Progenitor cell of endocrine pancreas (in vitro differentiated cells): ENCODE results near the gene ASXL1. TPM values are rescaled to one million over a fixed set of nuclear protein-coding genes. Genes with fewer than 3 reads are reported as not detected.

ENCODE experiments used
- DNase-seq: peaks from one replicate; pipeline ENCODE4 v3.0.0; 2021; ENCODE audit warnings: low spot score; ENCODE audit not compliant: unreplicated experiment
- H3K27ac Mint-ChIP-seq: 2 replicates; pipeline ENCODE4 v1.8.0; 2021; ENCODE audit warnings: mild to moderate bottlenecking, moderate library complexity, mixed read lengths
- H3K27me3 Mint-ChIP-seq: 2 replicates; pipeline ENCODE4 v1.8.0; 2021; ENCODE audit warnings: mixed read lengths
- H3K36me3 Mint-ChIP-seq: 2 replicates; pipeline ENCODE4 v1.8.0; 2022; ENCODE audit warnings: mixed read lengths; ENCODE audit not compliant: insufficient read depth
- H3K4me1 Mint-ChIP-seq: 2 replicates; pipeline ENCODE4 v1.8.0; 2021; ENCODE audit warnings: low read depth, mixed read lengths
- H3K4me3 Mint-ChIP-seq: 2 replicates; pipeline ENCODE4 v1.8.0; 2021; ENCODE audit warnings: low read depth, mild to moderate bottlenecking, moderate library complexity, mixed read lengths
- H3K9me3 Mint-ChIP-seq: 2 replicates; pipeline ENCODE4 v1.8.0; 2021; ENCODE audit warnings: low read depth, mixed read lengths
- total RNA-seq: library from RNA; stranded (reverse); gene quantifications from 2 replicates; pipeline ENCODE4 v1.2.1, GENCODE V29; 2021
- TF ChIP-seq, protein P1 (sequence below): fragments of 200-600 bp; sonication (generic); IDR thresholded peaks from one replicate; pipeline ENCODE4 v1.5.0; 2021; ENCODE audit warnings: antibody characterized with exemption, mild to moderate bottlenecking; ENCODE audit not compliant: unreplicated experiment

The ASXL1 gene
- total RNA-seq, 1 donor from 2014 or later = 201 TPM

DNA sequence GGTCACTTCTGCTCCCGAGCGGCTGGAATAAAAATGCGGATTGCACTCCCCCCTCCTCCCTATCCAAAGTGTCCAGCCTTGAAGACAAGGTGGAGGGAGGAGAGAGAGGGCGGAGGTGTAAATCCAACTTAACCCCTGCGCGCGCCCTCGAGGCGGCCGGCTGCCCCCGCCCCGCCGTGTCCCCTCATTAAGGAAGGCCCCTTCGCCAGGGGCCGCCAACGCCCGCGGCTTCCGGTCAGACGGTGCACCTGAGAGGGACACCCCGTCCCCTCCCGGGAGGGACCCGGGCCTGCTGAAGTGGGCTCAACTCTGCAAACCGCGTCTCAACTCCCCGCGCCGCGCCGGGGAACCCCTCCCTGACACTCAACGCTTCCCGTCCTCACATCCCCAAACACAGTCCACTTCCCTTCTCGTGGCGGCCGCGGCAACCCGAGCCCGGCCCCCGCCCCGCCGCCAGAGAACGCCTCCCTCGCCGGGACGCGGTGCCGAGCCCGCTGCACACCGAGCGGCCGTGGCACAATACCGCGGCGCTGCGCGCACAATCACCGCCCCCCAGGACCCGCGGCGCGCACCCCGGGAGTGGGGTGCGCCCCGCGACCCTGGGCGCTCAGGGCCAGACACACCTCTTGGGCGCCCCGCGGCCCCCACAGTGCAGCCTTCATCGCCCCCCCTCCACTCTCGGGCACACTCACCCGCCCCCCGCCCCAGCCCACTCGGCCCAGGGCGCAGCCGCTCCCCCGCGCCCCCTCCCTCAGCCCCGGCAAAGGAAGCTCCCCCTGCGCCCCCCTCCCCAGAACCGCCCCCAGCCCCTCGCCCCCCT is 124.5 kb downstream of the ASXL1 start:
- Mint-ChIP-seq H3K27me3 (peaks cover 2% of the 10 kb centered on the region), H3K4me1 (peaks cover 54% of the 10 kb centered on the region), H3K9me3 (no peaks in the 10 kb centered on the region), H3K27ac (peak overlapping the region; percentile 95), H3K36me3 (peaks cover 1% of the 10 kb centered on the region), H3K4me3 (peak overlapping the region; percentile 93)
- TF ChIP-seq, protein P1, sequence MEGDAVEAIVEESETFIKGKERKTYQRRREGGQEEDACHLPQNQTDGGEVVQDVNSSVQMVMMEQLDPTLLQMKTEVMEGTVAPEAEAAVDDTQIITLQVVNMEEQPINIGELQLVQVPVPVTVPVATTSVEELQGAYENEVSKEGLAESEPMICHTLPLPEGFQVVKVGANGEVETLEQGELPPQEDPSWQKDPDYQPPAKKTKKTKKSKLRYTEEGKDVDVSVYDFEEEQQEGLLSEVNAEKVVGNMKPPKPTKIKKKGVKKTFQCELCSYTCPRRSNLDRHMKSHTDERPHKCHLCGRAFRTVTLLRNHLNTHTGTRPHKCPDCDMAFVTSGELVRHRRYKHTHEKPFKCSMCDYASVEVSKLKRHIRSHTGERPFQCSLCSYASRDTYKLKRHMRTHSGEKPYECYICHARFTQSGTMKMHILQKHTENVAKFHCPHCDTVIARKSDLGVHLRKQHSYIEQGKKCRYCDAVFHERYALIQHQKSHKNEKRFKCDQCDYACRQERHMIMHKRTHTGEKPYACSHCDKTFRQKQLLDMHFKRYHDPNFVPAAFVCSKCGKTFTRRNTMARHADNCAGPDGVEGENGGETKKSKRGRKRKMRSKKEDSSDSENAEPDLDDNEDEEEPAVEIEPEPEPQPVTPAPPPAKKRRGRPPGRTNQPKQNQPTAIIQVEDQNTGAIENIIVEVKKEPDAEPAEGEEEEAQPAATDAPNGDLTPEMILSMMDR = no peak
- peak; percentile 48 for DNase-seq

DNA sequence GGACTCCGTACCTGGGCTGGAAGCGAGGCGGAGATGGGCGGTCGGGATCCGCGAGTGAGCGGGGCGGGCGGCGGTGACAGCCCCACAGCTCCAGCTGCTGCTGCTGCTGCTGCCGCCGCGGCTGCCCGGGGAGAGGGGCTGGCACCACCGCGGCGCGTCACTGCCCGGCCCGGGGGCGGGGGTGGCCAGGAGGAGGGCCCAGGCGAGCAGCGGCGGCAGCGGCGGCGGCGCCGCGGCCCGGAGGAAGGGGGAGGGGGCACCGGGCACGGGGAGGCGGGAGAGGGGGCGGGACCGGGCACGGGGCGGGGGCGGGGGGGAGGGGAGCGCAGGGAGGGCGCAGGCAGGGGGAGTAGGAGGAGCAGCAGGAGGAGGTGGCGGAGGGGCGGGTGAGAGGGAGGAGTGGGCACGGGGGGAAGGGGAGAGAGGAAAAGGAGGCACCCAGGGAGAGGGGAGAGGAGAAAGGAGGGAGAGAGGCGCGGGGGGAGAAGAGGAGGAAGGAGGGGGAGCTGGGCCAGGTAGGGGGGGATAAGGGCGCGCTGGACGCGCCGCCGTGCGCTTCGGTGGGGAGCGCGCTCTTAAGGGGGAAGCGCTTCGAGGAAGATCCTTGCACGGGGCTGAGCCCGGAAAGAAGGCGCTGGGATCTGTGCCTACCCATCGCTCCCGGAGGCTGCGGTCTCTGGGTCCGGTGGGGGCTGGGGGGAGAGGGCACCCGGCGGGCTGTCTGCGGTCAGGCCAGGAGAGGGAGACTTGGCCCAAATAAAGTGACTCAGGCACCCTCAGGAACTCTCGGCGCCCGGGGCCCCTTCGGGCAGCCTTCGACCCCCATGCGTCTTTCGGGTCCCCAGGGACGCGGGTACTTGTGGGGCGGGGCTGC is 125.5 kb downstream of the ASXL1 start:
- H3K9me3 Mint-ChIP-seq = no peaks in the 10 kb centered on the region
- H3K36me3 Mint-ChIP-seq = peaks cover 1% of the 10 kb centered on the region
- H3K27ac Mint-ChIP-seq = peak overlapping the region; percentile 96

GRCh38 chr20:32484225-32484957 is 126.3 kb downstream of the ASXL1 start:
- Mint-ChIP-seq H3K36me3 (peaks cover 1% of the 10 kb centered on the region), H3K27me3 (peaks cover 2% of the 10 kb centered on the region), H3K27ac (peak overlapping the region; percentile 98), H3K4me3 (peak overlapping the region; percentile 83), H3K9me3 (no peaks in the 10 kb centered on the region), H3K4me1 (peaks cover 38% of the 10 kb centered on the region)
- TF ChIP-seq, protein P1 = no peak
- peak; percentile 77 for DNase-seq

More for the DNA sequence above, 125.5 kb downstream of the ASXL1 start:
- DNase-seq = peak; percentile 90
- peaks cover 45% of the 10 kb centered on the region for H3K4me1 Mint-ChIP-seq
- TF ChIP-seq, protein P1 = no peak
- peak overlapping the region; percentile 83 for H3K4me3 Mint-ChIP-seq
- H3K27me3 Mint-ChIP-seq = peaks cover 2% of the 10 kb centered on the region

- Mint-ChIP-seq H3K4me1 (peaks cover 30% of the 10 kb centered on the region), H3K27me3 (peaks cover 2% of the 10 kb centered on the region), H3K9me3 (no peaks in the 10 kb centered on the region), H3K4me3 (peak overlapping the region; percentile 83), H3K36me3 (no peaks in the 10 kb centered on the region), H3K27ac (peak overlapping the region; percentile 98)
- TF ChIP-seq, protein P1 = peak; percentile 86
- DNase-seq = peak; percentile 60
Observed at GRCh38 chr20:32484958-32485769, 127.0 kb downstream of the ASXL1 start.
